ENCODE data around the gene HOXB9.

The HOXB9 gene

DNA sequence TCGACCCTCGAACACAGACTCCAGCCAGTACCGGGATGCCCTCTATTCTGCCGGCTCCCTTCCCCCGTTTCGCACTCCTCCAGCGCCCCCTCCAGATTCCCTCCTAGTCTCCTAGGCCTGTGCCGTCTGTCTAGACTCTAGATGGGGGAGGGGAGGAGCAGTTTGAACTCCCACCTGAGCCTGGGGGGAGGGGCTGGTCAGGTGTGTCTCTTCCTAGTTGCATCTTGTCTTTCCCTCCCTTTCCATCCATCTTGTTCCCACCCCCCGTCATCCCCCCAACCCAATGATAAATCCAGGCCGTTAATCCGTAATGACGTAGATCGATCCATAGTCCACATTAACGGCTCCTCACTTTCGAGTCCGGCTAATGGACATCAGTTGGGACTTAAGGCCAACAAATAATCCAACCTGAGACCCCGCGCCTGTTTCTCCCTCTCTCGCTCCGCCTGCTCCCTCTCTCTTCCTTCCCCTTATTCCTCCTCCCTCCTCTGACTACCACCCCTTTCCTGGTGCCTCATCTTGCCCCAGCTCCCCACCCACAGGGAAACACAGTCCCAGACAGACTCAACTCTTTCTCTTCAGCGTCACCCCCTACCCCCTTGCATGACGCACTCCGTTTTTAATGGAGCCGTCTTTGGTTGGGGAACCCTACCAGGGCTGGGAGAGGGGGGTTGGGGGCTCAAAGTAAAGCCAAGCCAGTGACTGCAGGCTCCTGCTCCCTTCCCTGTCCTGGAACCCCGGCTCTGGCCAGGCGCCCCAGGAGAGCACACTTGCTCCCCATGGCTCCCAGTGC lies 29.2 kb downstream of the HOXB9 start:
- no peaks in the 10 kb centered on the region for H3K9me3 ChIP-seq (ENCODE audit: control insufficient read depth, insufficient read depth, low read length)
- H3K27ac ChIP-seq (ENCODE audit: low read depth, low read length): no peak overlapping the region
- H3K36me3 ChIP-seq (ENCODE audit: control insufficient read depth, low read length): no peaks in the 10 kb centered on the region
- H3F3A ChIP-seq (ENCODE audit: control insufficient read depth, insufficient read depth): no peaks in the 10 kb centered on the region
- peaks cover 4% of the 10 kb centered on the region; the same call in 1 of the 2 replicates for H3K4me1 ChIP-seq (ENCODE audit: control insufficient read depth, low read length)
- H3K79me2 ChIP-seq (ENCODE audit: control insufficient read depth, low read length): no peaks in the 10 kb centered on the region
- H4K20me1 ChIP-seq (ENCODE audit: control insufficient read depth, insufficient read depth, low read depth, low read length): peaks cover 3% of the 10 kb centered on the region; the same call in 1 of the 2 replicates
- 0 out of 2 replicates have a peak overlapping the region, but pooled peaks have one; percentile 20 for H3K4me3 ChIP-seq (ENCODE audit: low read length)
- TF ChIP-seq EZH2phosphoT487 (IDR thresholded peaks at IDR 0.05; ENCODE audit: borderline replicate concordance, low read length): no peak
- TF ChIP-seq, protein P1, sequence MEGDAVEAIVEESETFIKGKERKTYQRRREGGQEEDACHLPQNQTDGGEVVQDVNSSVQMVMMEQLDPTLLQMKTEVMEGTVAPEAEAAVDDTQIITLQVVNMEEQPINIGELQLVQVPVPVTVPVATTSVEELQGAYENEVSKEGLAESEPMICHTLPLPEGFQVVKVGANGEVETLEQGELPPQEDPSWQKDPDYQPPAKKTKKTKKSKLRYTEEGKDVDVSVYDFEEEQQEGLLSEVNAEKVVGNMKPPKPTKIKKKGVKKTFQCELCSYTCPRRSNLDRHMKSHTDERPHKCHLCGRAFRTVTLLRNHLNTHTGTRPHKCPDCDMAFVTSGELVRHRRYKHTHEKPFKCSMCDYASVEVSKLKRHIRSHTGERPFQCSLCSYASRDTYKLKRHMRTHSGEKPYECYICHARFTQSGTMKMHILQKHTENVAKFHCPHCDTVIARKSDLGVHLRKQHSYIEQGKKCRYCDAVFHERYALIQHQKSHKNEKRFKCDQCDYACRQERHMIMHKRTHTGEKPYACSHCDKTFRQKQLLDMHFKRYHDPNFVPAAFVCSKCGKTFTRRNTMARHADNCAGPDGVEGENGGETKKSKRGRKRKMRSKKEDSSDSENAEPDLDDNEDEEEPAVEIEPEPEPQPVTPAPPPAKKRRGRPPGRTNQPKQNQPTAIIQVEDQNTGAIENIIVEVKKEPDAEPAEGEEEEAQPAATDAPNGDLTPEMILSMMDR (IDR thresholded peaks at IDR 0.05; ENCODE audit: low read depth, low read length, poor library complexity, severe bottlenecking): peak; percentile 3
- H3K9me2 ChIP-seq (replicated peaks; ENCODE audit: control insufficient read depth, low read length): no peaks in the 10 kb centered on the region
- H3K27me3 ChIP-seq (ENCODE audit: control insufficient read depth, low read length): peaks cover 78% of the 10 kb centered on the region
- H3K4me2 ChIP-seq (ENCODE audit: low read length): peak overlapping the region; percentile 44

DNA sequence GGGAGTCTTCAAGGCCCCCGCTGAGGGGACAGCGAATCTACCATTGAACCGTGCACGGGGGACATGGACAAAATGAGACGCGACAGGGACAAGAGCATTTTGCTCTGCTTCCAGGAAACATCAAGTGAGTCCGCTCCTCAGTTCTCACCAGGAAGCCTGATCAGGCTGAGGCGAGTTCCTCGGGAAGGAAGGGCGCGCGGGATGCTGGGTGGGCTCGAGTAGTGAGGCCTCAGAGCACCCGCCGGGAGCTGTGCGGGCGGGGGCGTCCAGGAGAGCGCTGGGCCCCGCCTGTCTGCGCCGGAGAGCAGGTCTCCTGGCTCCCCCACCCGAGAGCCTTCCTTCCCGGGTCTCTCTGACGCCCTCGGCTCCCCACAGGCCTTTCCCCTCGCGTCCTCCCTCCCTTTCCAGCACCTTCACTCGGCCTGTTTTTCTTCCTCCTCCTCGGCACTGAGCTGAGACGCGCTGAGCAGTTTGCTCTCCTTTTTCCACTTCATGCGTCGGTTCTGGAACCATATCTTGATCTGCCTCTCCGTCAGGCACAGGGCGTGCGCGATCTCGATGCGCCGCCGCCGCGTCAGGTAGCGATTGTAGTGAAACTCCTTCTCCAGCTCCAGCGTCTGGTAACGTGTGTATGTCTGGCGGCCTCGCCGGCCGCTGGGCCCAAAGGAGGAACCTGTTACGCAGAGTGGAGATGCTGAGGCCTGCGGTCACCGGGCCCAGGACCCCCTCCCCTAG lies 30.0 kb downstream of the HOXB9 start:
- no peaks in the 10 kb centered on the region for H3F3A ChIP-seq (ENCODE audit: control insufficient read depth, insufficient read depth)
- H3K4me1 ChIP-seq (ENCODE audit: control insufficient read depth, low read length): peaks cover 4% of the 10 kb centered on the region; the same call in 1 of the 2 replicates
- H3K4me3 ChIP-seq (ENCODE audit: low read length): no peak overlapping the region
- H3K79me2 ChIP-seq (ENCODE audit: control insufficient read depth, low read length): no peaks in the 10 kb centered on the region
- no peak overlapping the region for H3K27ac ChIP-seq (ENCODE audit: low read depth, low read length)
- peaks cover 3% of the 10 kb centered on the region; the same call in 1 of the 2 replicates for H4K20me1 ChIP-seq (ENCODE audit: control insufficient read depth, insufficient read depth, low read depth, low read length)
- H3K9me3 ChIP-seq (ENCODE audit: control insufficient read depth, insufficient read depth, low read length): no peaks in the 10 kb centered on the region
- H3K36me3 ChIP-seq (ENCODE audit: control insufficient read depth, low read length): no peaks in the 10 kb centered on the region
- H3K27me3 ChIP-seq (ENCODE audit: control insufficient read depth, low read length): peaks cover 75% of the 10 kb centered on the region
- H3K4me2 ChIP-seq (ENCODE audit: low read length): no peak overlapping the region
- TF ChIP-seq, protein P1 (IDR thresholded peaks at IDR 0.05; ENCODE audit: low read depth, low read length, poor library complexity, severe bottlenecking): no peak
- TF ChIP-seq EZH2phosphoT487 (IDR thresholded peaks at IDR 0.05; ENCODE audit: borderline replicate concordance, low read length): 0 out of 2 replicates have a peak, but pooled peaks have one; percentile 73
- H3K9me2 ChIP-seq (replicated peaks; ENCODE audit: control insufficient read depth, low read length): no peaks in the 10 kb centered on the region

DNA sequence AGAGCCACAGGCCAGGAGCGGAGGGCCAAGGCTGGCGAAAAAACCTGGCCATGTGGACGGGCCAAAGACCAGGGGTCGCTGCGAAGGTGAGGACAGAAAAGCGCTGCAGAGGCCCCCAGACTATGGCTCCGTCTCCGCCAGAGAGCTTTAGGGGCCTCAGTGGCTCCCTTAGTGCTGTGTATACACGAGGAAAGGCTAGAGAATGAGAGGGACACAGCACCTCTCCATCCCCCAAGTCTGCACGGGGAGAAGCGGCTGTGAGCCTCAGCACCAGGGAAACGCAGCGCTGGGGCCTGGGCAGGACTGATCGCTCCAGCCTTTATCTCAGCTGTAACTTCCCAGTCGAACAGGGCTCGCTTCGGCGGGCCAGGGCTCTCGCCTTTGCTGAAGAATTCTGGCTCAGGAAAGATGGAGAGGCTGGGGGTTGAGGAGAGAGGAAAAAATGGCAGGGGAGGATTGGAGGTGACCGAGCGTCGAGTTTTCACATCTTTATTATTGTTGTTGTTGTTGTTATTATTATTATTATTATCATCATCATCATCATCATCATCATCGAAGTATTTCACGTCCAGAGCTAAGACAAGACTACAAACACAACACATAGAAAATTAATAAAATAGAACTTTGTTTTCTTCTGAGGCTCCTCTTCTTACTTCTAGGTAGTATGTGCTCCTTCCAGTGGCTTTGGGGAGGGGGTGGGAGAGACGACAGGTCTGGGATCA lies 30.7 kb downstream of the HOXB9 start:
- Histone ChIP-seq H3K4me2 (ENCODE audit: low read length) (no peak overlapping the region), H3K27me3 (ENCODE audit: control insufficient read depth, low read length) (peaks cover 73% of the 10 kb centered on the region), H3K79me2 (ENCODE audit: control insufficient read depth, low read length) (no peaks in the 10 kb centered on the region), H3K4me3 (ENCODE audit: low read length) (no peak overlapping the region), H3K9me2 (replicated peaks; ENCODE audit: control insufficient read depth, low read length) (no peaks in the 10 kb centered on the region), H3K9me3 (ENCODE audit: control insufficient read depth, insufficient read depth, low read length) (no peaks in the 10 kb centered on the region), H3K27ac (ENCODE audit: low read depth, low read length) (no peak overlapping the region), H3F3A (ENCODE audit: control insufficient read depth, insufficient read depth) (no peaks in the 10 kb centered on the region), H3K4me1 (ENCODE audit: control insufficient read depth, low read length) (peaks cover 4% of the 10 kb centered on the region; the same call in 1 of the 2 replicates), H3K36me3 (ENCODE audit: control insufficient read depth, low read length) (no peaks in the 10 kb centered on the region), H4K20me1 (ENCODE audit: control insufficient read depth, insufficient read depth, low read depth, low read length) (peaks cover 3% of the 10 kb centered on the region; the same call in 1 of the 2 replicates)
- TF ChIP-seq EZH2phosphoT487 (IDR thresholded peaks at IDR 0.05; ENCODE audit: borderline replicate concordance, low read length): no peak
- TF ChIP-seq, protein P1 (IDR thresholded peaks at IDR 0.05; ENCODE audit: low read depth, low read length, poor library complexity, severe bottlenecking): no peak
